SK-N-DZ (cell line): ENCODE results near the gene PLA2G4D.
A peak's percentile ranks its signal among the peaks of the same experiment; 100 is the strongest.

Experiments
- DNase-seq: peaks from one replicate; pipeline ENCODE4 v3.0.0-alpha.2; 2015; ENCODE audit warnings: low spot score

PLA2G4D gene

DNA sequence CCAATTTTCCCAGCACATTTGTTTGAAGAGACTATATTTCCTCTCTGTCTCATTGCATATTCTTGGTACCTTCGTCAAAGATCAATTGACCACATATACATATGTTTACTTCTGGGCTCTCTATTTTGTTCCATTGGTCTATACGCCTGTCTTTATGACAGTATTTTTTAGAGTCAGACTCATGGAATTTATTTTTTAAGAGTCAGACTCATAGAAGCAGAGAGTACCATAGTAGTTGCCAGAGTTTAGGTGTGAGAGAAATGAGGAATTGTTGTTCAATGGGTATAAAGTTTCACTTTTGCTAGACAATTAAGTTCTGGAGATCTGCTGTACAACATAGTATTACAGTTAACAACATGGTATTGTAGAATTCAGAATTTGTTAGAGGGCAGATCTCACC is 35.0 kb upstream of the PLA2G4D start:
- no peak for DNase-seq

DNA sequence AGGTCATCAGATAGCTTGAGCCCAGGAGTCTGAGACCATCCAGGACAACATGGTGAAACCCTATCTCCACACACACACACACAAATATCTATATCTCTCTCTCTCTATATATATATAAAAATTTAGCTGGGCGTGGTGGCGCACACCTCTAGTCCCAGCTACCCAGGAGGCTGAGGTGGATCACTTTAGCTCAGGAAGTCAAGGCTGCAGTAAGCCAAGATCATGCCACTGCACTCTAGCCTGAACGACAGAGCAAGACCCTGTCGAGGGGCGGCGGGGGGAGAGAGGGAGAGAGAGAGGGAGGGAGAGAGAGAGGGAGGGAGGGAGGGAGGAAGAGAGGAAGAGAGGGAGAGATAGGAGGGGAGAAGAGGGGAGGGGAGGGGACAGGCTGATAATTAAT is 34.1 kb upstream of the PLA2G4D start:
- DNase-seq = no peak

DNA sequence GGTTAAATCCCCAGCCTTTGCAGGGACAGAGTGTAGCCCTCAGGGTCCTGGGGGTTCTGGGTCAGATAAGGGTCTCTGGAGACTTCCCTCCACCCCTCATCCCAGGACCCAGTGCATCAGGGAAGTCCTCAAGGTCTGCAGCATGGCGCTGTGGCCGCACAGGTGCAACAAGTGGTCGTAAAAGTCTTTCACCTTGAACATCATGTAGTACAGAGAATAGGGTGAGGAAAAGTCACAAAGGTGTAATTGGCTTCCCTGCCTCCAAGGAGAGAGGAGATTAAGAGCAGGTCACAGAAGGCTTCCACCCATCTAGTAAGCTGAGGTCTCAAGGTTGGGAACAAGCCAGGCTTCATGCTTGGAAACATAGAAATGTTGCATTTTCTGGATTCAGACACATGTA is 29.2 kb upstream of the PLA2G4D start:
- no peak for DNase-seq

DNA sequence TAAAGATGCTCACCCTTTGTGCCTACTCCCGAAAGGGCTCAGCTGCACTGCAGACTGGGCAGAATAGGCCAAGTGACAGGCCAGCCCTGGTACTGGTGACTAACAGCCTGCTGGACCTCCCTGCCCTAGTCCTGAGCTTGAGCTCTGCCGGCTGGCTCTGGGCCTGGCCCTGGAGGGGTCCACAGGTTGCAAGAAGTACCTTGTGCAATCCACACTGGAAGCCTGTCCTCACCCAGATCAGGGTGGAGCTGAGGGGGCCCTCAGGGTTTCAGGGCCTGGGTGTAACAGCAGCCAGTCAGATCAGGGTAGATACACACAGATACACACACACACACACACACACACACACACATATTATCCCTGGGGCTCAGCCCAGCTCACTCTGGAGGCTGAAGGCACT is 27.3 kb upstream of the PLA2G4D start:
- no peak for DNase-seq

DNA sequence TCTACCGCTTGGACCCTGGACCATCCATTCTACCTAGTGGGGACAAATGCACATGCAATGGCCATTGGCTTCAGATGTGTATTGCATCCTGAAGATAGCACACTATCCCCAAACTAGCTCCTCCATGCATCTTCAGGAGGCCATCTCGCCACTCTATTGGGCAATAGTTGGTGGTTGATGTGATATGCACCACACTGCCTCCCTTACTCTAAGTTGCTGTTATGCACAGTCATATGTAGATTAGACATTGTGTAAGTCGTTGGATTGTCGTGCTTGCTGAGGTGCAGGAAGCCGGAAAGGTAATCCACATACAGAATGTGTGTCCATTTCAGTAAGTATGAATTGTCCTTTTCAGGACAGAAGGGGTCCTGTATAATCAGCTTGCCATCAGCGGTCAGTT is 26.7 kb upstream of the PLA2G4D start:
- no peak for DNase-seq

DNA sequence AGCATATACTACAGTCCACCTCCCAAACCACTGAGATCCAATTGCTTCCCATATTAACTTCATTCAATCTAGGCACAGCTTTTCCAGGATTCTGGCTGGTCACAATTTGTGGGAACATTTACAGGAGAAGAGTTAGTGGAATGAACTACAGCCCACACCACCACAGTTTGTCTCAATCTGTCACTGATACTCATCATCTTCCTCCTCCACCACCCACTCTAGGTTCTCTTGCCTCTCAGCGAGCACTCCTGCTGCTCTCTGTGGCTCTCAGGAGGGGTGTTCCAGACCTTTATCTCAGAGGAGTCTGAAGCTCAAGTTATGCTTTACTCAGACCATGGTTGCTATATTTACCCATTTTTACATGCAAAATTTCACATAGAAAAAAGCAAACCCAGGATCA is 25.9 kb upstream of the PLA2G4D start:
- no peak for DNase-seq

DNA sequence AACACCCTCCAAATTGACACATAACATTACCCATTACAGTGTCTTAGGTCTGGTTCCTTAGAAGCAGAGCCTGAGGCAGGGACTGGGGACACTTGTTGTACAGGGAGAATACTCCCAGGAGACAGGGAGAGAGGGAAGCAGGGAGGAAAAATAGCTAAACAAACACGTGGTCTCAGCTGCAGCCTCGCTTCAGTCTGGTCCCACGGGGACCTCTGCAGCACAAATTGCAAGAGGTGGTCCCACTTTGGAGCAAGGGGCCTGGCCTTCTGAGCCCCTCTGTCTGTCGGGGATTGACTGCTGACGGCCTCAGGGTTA is 25.0 kb upstream of the PLA2G4D start:
- peak; percentile 29 for DNase-seq

DNA sequence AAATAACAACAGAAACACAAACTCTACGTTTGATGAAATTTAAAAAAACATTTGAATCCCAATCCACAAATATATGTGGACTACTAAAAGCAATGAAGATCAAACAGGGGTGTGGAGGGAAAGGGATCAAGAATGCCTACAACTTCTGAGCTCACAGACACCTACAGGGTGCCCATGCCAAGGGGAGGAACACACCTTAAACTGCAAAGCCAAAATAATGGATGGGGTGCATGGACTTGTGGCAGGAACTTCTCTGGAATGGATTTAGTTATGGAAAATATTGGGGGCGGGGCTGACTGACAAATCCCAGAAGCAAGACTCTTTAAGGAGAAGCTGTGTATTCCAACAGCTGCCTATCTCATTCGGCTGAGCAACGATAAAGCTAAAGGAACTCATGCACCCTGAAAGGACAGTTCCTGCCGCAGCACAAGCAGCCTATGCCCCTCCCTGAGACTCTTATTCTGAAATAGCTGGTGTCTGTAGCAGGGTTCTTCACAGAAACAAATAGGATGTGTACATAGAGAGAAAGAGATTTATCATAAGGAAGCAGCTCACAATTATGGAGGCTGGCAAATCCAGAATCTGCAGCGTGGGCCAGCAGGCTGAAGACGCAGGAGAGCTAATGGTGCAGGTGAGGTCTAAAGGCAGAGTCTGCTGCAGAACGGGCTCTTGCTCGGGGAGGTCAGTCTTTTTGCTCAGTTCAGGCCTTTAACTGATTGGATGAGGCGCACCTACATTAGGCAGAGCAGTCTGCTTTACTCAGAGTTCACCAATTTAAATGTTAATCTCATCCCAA is 24.5 kb upstream of the PLA2G4D start:
- DNase-seq = no peak

DNA sequence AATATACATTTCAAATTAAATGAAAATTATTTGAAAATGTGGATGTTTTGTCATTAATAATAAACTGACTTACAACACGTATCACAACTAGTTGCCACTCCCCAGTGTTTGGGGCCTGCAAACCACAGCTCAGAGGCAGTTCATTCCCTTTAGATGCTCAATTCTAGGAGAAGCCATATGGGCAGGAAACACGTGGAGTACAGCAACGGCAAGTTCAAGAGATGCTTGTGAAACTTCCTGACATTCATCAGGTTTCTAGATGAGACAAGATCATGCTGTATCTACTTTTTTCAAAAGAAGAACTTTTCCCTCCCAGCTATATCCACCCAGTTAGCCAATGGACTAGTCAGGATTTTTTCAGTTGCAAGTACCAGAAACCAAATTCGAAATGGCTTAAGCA is 17.6 kb upstream of the PLA2G4D start:
- DNase-seq = no peak

DNA sequence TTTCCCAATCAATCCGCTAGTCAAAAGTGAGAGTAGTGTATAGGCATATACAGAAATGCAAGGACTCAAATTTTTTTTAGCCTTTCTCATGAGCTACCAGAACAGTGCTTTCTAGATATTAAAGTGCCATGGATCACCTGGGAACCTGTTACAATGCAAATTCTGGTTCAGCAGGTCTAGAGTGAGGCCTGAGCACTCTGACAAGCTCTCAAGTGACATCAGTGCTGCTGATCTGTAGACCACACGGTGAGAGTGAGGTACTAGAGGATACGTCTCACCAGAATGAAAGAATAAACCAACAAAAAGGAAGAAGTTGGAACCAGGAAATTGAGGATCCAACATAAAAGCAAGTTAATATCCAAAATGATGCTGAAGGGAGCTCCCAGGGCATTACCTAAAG is 16.0 kb upstream of the PLA2G4D start:
- no peak for DNase-seq

DNA sequence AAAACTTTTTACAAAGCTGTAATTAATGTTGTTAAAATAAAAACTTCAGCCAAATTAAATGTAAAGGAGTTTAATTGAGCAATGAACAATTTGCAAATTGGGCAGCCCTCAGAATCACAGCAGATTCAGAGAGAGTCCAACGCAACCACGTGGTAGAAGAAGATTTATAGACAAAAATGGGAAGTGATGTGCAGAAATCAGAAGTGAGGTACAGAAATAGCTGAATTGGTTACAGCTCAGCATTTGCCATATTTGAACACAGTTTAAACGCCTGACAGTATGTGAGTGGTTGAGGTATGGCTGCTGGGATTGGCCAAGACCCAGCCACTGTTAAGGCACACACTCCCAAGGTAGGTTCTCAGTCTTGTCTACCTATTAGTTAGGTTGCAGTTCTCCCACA is 14.4 kb upstream of the PLA2G4D start:
- no peak for DNase-seq

DNA sequence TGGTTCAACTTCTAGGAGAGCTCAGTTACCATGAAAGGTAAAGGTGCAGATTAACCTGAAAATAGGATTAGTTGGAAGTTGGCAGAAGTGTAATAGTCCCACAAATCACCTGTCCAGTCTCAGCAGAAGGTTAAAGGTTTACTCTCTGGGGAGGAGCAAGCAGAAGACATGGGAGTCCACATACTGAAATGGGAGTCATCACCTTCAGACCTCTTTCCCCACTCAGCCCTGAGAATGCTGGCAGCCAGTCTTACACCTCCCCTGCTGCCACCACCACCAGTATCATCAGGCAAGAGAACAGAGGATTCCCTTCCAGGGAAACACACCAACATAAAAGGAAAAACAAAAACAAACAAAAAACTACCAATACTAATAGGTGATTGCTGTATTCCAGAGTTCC is 13.8 kb upstream of the PLA2G4D start:
- DNase-seq = no peak

DNA sequence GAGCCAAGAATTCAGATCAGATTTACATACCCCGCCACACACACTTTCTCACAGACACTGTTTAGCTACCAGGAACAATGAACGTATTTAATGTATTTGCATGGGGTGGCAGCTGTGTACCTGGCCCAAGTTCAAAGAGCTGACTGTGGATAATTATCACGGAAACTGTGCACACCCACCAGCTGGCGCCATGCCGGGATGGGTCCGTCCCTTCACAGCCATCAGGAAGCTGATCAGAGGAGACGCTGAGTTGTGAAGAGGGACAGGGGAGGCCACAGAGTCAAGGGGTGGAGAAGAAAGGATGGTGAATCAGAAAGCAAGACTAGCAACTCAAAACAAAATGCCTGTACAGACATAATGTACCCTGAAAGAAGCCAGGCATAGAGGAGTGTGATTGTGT is 13.1 kb upstream of the PLA2G4D start:
- no peak for DNase-seq

DNA sequence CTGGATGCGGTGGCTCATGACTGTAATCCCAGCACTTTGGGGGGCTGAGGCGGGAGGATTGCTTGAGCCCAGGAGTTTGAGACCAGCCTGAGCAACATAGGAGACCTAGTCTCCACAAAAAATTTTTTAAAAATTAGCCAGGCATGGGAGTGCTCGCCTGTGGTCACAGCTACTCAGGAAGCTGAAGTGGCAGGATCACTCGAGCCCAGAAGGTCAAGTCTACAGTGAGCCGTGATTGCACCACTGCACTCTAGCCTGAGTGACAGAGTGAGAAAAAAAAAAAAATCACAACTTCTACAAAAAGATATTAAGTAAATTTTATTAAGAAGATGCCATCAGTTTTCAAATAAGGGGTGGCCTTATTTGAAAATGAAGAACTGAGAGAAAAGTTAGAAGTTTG is 11.9 kb upstream of the PLA2G4D start:
- no peak for DNase-seq

DNA sequence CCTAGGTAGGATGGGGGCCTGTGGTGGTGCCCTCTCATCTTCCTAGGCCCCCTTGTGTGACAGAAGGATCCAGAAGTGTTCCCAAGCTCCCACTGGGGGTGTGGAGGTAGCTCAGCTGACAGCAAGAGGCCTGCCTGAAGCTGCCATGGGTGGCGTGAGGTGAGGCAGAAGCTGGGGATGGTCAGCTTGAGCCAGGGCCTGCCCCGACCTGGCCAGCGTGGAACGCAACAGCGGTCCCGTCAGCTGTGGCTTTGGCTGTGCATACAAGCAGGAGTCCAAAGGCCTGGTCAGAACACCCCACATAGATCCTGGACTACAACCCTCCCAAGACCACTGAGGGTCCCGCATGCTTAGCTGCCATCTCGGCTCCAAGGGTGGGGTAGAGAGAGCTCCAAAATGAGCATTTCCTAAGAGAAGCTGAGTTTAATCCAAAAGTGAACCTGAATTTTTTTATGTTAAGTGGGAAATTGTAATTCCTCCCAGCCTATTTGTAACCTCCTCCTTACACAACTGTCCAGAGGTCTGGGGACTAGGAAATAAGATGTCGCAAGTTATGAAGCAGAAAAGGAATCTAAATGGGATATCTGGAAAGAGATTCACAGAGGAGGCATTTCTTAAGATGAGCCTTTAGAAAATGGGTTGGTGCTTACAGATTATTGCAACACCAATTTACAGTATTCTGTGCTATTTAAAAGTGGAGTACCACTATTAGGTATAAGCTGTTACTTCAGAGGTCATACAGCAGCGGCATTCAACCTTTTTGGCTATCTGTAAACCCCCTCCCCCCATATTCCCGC is 9.9 kb upstream of the PLA2G4D start:
- no peak for DNase-seq

DNA sequence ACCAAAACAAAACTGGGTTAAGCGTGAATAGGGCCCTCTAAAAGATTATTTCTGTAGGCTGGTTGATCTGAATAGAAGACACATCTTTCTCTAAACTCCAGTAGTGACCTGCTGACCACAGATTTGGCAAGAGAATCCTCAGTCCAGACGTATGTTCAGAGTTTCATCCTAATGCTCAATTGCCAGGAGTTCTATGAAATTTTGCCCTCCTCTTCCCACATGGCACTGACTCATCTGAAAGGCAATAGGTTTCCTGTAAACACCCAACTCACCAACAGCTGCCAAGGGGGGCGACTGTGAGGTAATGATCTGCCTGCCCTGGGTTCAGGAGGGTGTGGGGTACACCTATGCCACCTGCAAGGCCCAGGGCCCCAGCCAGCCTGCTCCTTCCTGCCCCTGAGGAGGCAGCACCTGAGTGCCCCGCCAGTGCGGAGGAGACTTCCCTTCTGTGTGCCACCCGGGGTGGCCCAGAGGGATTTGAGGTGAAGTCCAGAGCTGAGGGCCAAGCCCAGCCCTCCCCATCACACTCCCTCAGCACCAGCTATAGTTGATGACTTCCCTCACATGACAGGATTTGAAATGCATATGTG is 8.4 kb upstream of the PLA2G4D start:
- no peak for DNase-seq

DNA sequence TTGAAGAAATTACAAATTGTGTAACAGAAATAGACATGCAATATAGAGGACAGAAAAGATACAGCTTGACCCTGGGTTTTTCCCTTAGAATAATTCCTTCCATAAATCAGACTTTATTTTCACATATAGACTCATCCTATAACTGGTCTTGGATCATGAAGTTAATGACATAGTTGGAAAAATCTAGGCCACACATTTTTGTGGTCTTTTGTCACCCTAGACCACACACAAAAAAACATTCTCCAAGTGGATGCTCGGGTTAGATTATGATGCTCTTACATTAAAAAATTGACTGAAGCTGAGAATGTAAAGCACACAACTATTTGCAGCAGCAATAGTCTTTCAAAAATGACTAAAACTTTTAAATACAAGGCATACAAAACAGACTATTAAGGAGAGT is 7.5 kb upstream of the PLA2G4D start:
- DNase-seq = no peak

DNA sequence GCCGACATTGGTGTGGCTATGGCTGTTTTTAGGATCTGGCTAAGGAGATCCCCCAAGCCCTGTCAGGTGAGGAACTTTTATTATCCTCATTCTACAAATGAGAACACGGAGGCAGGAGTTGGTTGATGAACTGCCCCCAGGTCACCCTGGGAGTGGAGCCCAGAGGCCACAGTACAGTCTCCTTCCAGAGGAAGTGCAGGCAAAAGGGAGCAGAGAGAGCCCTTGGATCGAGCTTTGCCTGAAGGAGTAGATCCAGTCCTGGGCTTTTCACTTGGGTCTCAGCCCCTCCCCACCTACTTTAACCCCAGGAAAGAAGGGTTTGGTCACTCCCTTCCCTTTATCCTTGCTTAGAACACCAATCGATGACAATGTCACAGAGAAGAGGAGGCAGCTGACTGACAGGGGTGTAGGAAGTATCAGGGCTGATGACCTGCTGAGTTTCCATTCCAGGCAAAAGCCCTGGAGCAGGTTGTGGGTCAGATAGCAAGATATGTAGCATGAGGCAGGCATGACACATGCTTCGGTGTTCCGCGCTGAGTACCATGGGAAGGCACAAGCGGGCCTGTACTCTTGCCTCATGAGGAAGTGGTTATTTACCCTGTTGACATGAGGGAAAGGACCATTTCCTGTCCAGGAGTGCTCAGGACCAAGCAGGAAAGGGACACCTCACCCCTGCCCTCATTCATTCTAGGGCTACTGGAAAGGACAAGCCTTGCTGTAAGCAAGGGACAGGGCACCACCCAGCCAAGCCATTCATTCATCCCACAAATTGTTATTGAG is 5.8 kb upstream of the PLA2G4D start:
- no peak for DNase-seq

DNA sequence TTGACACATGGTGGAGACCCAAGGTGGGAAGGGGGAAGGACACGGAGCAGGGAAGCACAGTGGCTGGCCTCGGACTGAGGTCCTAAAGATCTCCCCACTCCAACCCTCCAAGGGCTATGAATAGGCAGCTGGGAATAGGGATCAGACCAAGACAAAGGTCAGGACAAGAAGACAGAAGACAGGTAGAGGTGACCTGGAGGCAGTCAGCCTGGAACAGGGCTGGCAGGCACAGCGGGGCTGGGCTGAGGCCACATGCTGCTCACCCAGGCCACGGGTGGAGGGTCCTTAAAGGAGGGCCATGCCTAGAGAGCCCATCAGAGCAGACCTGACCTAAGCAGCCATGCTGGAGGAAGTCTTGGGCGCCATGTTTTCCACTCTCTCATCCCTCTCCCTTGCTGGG is 2.7 kb upstream of the PLA2G4D start:
- no peak for DNase-seq

DNA sequence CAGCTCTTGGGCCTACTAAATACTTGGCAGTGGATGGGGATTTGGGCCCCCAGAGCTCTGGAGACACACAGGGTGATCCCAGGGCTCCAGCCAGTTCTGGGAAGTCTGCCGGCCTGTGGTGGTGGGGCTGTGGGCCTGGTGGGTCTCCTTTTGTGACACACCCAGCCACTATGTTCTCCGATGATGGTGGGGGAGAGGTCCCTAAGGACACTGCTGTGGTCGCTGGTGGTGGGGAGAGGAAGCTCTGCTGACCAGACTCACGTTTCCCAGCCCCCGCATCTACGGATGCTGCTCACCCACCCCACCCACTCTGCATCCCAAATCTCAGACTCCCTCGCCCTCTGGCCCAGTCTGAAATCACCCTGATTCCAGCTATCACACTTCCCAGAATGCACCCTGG is 396 bp downstream of the PLA2G4D start:
- no peak for DNase-seq

DNA sequence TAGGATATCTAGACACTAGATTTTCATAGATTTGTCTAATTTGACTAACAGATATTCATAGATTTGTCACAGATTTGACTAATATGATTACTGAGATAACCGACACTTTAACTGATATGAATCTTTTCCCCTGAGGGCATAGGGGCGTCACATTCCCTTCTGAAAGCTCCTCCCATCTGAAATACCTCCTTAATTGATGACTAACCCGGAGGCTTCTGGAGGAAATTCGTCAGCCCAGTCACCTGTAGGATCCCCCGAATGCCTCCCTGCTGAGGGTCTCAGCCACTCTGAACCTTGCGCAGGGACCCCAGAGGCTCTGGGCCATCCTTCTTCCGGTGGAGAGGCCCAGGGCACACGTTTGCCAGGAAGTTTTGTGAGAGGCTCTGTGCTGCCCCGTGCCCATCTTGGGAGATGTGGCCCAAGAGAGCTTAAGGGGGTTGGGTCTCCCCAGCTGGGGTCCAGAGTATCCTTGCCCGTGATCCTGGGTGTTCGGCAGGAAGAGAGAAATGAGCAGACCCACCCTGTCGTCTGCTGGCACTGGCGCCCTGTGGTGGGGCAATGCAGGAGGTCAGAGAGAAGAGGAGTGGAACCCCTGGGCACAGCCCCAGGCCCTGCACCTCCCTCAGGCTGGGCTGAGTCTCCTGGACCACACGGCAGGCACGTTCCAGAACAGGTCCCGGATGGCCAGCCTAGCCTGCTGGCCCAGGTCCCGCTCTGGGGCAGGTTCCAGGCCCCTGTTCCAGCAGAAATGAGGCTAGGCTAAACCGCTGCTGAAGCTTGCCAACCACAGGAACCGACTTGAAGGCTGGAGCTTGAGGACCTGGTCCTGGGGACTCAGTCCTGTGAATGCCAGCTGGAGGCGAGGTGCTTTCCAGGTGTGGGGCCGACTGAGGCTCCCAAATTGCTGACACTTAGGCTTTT is 1.7 kb downstream of the PLA2G4D start:
- DNase-seq = no peak
